ENCODE measurements around the gene ZNF808. TPM values are rescaled to one million over a fixed set of nuclear protein-coding genes. Genes with fewer than 3 reads are reported as not detected.
"Not testable (repeated sequence)": the region's sequence is repeated elsewhere in the genome, so short reads cannot be mapped to it uniquely, and the experiment has no call there.

Gene ZNF808
- total and polyA plus RNA-seq, 9 of the 15 experiments (the other 6 are each of a cell fraction or from before 2014, with no cell fraction given): 3.1 to 20.1 (median 10.9) TPM

- TF ChIP-seq GTF2A2 (tag; IDR thresholded peaks at IDR 0.05) (no peak), GTF2F1 (IDR thresholded peaks at IDR 0.05; ENCODE audit: low read depth, low read length) (no peak), CHD4 (IDR thresholded peaks at IDR 0.05; ENCODE audit: insufficient read depth, insufficient replicate concordance, low read depth, low read length, poor library complexity, severe bottlenecking) (no peak)
Measured at GRCh38 chr19:52601025-52601973, 73.8 kb downstream of the ZNF808 start (continued).

DNA sequence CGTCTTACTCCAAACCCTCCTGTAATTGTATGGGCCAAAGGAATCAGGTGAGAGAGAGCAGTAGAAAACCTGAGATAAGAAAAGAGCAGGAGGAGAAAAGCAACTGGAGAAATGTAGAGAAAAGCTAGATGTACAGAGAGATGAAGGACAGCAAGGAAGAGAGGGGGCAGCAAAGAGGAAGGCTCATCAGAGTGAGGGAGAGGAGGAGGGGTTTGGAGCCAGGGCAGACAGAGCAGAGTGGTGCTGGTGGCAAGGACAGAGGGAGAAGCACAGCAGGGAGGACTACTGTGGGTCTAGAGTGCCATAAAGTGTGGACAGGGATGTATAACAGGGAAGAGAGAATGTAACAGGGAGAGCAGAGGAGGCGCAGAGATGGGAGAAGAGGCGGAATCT lies 74.5 kb downstream of the ZNF808 start:
- CTCF ChIA-PET (ENCODE audit: low intra/inter-chr PET ratio); H3K27me3 ChIP-seq (ENCODE audit: control insufficient read depth in 2 of 2, insufficient read depth in 2 of 2, low read length in 2 of 2); H3K9me1 ChIP-seq (ENCODE audit: control insufficient read depth, insufficient read depth, low read length); H3K9me3 ChIP-seq (replicated peaks; ENCODE audit: control insufficient read depth, insufficient read depth, low read depth, low read length); in situ Hi-C loops (cut with MboI); H4K20me1 ChIP-seq (replicated peaks; ENCODE audit: control insufficient read depth, insufficient read depth, low read length); BruUV-seq (replicated peaks): not testable (repeated sequence)
- WGBS (ENCODE audit: insufficient coverage, low coverage, missing lambda C conversion rate): 42% methylated on average over 2 of the region's 3 CpGs
- DNase-seq (ENCODE audit: extremely low read depth in 1 of 4, low spot score in 3 of 4) (peak in 1 of 4 experiments; percentile 40), FAIRE-seq (peak; percentile 83), ATAC-seq (peak; percentile 16)
- intact Hi-C loops (cut with micrococcal nuclease): loop anchor here (10.0 kb wide), 1 partner anchor 123 kb away; no protein-coding TSS in a partner anchor
- Histone ChIP-seq H3K4me1 (replicated peaks in 1 of 2; ENCODE audit: control insufficient read depth in 2 of 2, insufficient read depth in 2 of 2, low read length in 2 of 2) (peaks cover 5 to 14% of the 10 kb centered on the region in 2 experiments; a peak in 3 of 5 replicates), H3K4me2 (ENCODE audit: insufficient read depth, low read length) (peak overlapping the region; percentile 80), H3K27ac (ENCODE audit: extremely low read depth, low read depth, low read length) (peak overlapping the region; percentile 73; the same call in 2 of the 3 replicates), H3K9ac (ENCODE audit: insufficient read depth in 1 of 2, low read depth in 2 of 2, low read length in 2 of 2) (peak overlapping the region; percentile 83 to 87), H2AFZ (ENCODE audit: low read depth, low read length) (peak overlapping the region; percentile 69), H3K79me2 (ENCODE audit: control insufficient read depth, insufficient read depth, low read length) (peaks cover 39% of the 10 kb centered on the region), H3K4me3 (peak overlapping the region; percentile 47), H3K36me3 (ENCODE audit: control insufficient read depth, insufficient read depth, low read length) (peaks cover 18% of the 10 kb centered on the region; the same call in 1 of the 3 replicates)
- TF ChIP-seq, protein P1, sequence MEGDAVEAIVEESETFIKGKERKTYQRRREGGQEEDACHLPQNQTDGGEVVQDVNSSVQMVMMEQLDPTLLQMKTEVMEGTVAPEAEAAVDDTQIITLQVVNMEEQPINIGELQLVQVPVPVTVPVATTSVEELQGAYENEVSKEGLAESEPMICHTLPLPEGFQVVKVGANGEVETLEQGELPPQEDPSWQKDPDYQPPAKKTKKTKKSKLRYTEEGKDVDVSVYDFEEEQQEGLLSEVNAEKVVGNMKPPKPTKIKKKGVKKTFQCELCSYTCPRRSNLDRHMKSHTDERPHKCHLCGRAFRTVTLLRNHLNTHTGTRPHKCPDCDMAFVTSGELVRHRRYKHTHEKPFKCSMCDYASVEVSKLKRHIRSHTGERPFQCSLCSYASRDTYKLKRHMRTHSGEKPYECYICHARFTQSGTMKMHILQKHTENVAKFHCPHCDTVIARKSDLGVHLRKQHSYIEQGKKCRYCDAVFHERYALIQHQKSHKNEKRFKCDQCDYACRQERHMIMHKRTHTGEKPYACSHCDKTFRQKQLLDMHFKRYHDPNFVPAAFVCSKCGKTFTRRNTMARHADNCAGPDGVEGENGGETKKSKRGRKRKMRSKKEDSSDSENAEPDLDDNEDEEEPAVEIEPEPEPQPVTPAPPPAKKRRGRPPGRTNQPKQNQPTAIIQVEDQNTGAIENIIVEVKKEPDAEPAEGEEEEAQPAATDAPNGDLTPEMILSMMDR (IDR thresholded peaks at IDR 0.05 in 2 of 3, conservative IDR thresholded peaks at IDR 0.05 in 1 of 3; ENCODE audit: insufficient read depth in 2 of 3, low read depth in 1 of 3, low read length in 3 of 3): 0 out of 6 replicates have a peak, but pooled peaks of 1 of the 3 experiments have one; percentile 11
- TF ChIP-seq MLLT1 (IDR thresholded peaks at IDR 0.05): 0 out of 4 replicates have a peak, but pooled peaks of 1 of the 2 experiments have one; percentile 36
- TF ChIP-seq POLR2AphosphoS2 (IDR thresholded peaks at IDR 0.05; ENCODE audit: low read length): 0 out of 2 replicates have a peak, but pooled peaks have one; percentile 9
- TF ChIP-seq SMARCA4 (IDR thresholded peaks at IDR 0.05): 0 out of 2 replicates have a peak, but pooled peaks have one; percentile 33
- TF ChIP-seq SMARCE1 (IDR thresholded peaks at IDR 0.05): 0 out of 2 replicates have a peak, but pooled peaks have one; percentile 41
- peak in 1 of 2 experiments; percentile 25; a peak in 2 of 4 replicates for TF ChIP-seq RAD21 (CRISPR knock-in tag; conservative IDR thresholded peaks at IDR 0.05 in 1 of 2, IDR thresholded peaks at IDR 0.05 in 1 of 2)
- TF ChIP-seq SMARCA5 (IDR thresholded peaks at IDR 0.05): peak; percentile 71
- peak; percentile 38 for TF ChIP-seq PKNOX1 (IDR thresholded peaks at IDR 0.05)
- TF ChIP-seq ARID1B (IDR thresholded peaks at IDR 0.05): 0 out of 2 replicates have a peak, but pooled peaks have one; percentile 10
- POLR2A ChIA-PET: interaction anchor here (0.6 to 1.0 kb wide), 3 partner anchors 35 to 1055 kb away, joined by 3 read pairs; no protein-coding TSS in a partner anchor
